Epithelial cell of prostate (primary cell): ENCODE results near the gene KNTC1.
"Not testable (repeated sequence)": the region's sequence is repeated elsewhere in the genome, so short reads cannot be mapped to it uniquely, and the experiment has no call there.

Experiments
- DNase-seq: peaks from one replicate; pipeline ENCODE4 v3.0.0-alpha.2; 2011; ENCODE audit warnings: low read depth, low spot score
- H3K27ac ChIP-seq: fragments of 450-650 bp; 2 replicates; pipeline ENCODE4 v1.5.1; 2017; ENCODE audit warnings: mild to moderate bottlenecking

The KNTC1 gene

GRCh38 chr12:122558745-122559641, 31.9 kb downstream of the KNTC1 start:
- H3K27ac ChIP-seq, result no peak overlapping the region
- no peak for DNase-seq

GRCh38 chr12:122560138-122560537, 33.1 kb downstream of the KNTC1 start:
- H3K27ac ChIP-seq, result no peak overlapping the region

DNA sequence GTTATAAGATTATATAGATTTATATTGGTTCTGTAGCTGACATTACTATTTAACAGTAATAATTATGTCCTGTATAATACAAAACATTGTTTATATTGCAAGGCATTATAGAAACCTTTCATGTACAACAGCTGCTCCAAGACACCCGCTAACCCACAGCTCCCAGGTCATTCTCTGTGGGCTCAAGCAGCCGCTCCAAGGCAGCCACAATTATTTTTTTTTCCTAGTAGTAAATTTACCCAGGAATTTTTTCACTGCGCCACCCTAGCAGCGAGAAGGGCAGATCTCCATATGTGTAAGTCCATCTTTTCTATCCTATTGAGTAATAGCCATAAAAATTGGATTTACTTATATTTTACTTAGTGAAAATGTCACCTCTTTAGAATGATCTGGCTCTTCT, 36.3 kb downstream of the KNTC1 start:
- DNase-seq, result no peak
- H3K27ac ChIP-seq, result no peak overlapping the region

More at GRCh38 chr12:122560138-122560537, 33.1 kb downstream of the KNTC1 start:
- no peak for DNase-seq

GRCh38 chr12:122566816-122567215, 39.8 kb downstream of the KNTC1 start:
- DNase-seq, H3K27ac ChIP-seq: not testable (repeated sequence)

DNA sequence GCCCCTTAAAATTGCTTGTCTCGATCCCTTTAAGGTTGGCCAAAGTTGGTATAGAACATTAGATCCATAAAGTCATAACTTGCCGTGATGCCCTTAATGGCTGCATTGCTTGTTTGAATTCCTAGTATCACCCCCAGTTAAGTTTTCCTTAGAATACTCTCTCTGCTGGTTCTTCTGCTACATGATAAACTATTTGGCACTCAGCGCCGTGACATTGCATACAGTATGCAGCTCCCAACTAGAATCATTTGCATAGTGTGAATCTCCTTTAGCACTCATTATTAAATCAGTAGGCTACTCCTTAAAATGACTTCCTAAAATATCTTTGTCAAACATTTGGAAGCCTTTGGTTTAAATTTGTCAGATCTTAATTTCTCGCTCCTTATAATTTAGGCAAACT, 42.2 kb downstream of the KNTC1 start:
- H3K27ac ChIP-seq, result no peak overlapping the region
- DNase-seq, result no peak

DNA sequence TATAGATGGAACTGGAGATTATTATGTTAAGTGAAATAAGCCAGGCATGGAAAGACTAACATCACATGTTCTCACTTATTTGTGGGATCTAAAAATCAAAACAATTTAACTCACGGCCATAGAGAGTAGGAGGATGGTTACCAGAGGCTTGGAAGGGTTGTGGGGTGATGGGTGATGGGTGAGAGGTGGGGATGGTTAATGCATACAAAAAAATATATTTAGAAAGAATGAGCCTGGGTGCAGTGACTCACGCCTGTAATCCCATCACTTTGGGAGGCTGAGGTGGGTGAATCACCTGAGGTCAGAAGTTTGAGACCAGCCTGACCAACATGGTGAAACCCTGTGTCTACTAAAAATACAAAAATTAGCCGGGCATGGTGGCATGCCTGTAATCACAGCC, 43.0 kb downstream of the KNTC1 start:
- H3K27ac ChIP-seq, DNase-seq: not testable (repeated sequence)

DNA sequence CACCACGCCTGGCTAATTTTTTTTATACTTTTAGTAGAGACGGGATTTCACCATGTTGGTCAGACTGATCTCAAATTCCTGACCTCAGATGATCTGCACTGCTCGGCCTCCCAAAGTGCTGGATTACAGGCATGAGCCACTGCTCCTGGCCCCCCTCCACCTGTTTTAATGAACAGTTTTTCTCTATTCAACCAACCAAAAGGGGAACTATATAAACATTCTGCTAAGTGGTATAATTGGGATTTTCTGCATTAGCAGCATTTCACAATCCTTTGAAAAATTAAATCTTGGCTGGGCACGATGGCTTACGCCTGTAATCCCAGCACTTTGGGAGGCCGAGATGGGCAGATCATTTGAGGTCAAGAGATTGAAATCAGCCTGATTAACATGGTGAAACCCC, 44.8 kb downstream of the KNTC1 start:
- H3K27ac ChIP-seq, result no peak overlapping the region
- DNase-seq, result no peak

DNA sequence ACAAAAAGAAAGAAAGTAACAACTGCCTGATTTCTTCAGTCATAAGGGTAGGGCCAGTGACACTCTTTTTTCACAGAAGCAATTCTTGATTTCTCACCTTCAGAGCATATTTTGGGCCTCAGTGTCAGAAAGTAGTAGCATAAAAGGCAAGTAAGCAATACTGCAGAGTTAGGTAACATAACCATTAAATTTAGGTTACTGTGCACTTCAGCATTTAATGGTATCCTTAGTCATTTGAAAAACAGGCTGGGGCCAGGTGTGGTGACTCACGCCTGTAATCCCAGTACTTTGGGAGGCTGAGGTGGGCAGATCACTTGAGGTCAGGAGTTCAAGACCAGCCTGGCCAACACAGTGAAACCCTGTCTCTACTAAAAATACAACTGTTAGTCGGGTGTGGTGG, 56.2 kb downstream of the KNTC1 start:
- not testable (repeated sequence) for H3K27ac ChIP-seq, DNase-seq

- DNase-seq, result no peak
- H3K27ac ChIP-seq, result no peak overlapping the region
Observed at GRCh38 chr12:122584177-122584863, 57.3 kb downstream of the KNTC1 start.

DNA sequence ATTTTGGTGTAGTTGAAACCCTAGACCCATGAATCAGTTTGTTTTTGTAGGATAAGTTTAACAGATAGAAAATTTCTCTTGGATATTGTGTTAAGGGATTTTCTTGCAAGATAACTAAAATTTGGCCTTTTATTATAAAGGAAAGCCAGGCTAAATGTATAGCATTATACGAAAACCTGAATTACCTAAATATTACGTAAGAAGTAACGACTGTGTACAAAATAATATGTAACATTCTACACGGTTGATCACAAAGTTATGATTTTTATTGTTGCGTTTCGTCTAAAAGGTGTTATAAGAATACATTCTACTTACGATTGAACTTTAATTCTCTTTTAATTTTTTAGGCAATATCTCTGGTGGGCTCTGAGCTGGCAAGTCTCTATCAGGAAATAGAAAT, 63.9 kb downstream of the KNTC1 start:
- DNase-seq, result no peak
- no peak overlapping the region for H3K27ac ChIP-seq

- DNase-seq, H3K27ac ChIP-seq: not testable (repeated sequence)
Observed at GRCh38 chr12:122591966-122592365, 64.9 kb downstream of the KNTC1 start.

DNA sequence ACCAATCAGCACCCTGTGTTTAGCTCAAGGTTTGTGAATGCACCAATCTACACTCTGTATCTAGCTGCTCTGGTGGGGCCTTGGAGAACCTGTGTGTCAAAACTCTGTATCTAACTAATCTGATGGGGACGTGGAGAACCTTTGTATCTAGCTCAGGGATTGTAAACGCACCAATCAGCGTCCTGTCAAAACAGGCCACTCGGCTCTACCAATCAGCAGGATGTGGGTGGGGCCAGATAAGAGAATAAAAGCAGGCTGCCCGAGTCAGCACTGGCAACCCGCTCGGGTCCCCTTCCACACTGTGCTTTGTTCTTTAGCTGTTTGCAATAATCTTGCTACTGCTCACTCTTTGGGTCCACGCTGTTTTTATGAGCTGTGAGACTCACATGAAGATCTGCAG, 65.5 kb downstream of the KNTC1 start:
- H3K27ac ChIP-seq, DNase-seq: not testable (repeated sequence)

- no peak for DNase-seq
Observed at GRCh38 chr12:122593910-122594309, 66.9 kb downstream of the KNTC1 start.

DNA sequence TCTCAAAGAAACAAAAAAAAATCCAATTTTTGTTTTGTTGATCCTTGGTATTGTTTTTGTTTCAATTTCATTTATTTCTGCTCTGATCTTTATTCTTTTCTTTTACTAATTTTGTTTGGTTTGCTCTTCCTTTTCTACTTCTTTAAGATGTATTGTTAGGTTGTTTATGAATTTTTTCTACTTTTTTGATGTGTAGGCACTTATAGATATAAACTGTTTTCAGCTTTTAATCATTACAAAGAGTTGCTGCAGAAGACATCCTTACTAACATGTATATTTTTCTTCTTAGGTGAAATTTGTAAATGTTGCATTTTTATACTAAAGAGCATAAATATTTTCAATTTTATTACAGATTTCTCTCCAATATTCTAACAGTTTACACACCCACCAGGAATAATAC, 69.8 kb downstream of the KNTC1 start:
- DNase-seq, result no peak

More at GRCh38 chr12:122593910-122594309, 66.9 kb downstream of the KNTC1 start:
- H3K27ac ChIP-seq, result no peak overlapping the region

GRCh38 chr12:122602456-122602855, 75.4 kb downstream of the KNTC1 start:
- H3K27ac ChIP-seq, result no peak overlapping the region
- no peak for DNase-seq

More for the DNA sequence above, 69.8 kb downstream of the KNTC1 start:
- no peak overlapping the region for H3K27ac ChIP-seq

- H3K27ac ChIP-seq, result no peak overlapping the region
- DNase-seq, result no peak
Observed at GRCh38 chr12:122604993-122605392, 77.9 kb downstream of the KNTC1 start.

DNA sequence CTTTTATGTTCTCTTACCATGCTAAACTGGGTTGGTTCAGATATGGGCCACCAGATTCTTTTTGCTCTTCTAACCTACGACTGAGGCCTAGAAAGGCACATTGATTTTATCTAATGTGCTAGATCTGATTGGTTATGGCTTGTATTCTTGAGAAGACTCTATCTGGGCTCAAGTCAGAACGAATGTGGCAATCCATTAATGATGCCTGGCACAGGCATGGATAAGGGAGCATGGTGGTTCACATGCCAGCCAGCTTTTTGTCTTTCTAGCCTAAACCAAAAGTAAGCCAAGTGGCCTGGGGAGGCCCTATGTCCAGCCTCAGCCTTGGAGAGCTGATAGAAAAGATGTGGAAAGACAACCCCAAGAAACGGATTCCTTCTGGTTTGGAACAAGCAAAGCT, 82.7 kb downstream of the KNTC1 start:
- no peak for DNase-seq
- no peak overlapping the region for H3K27ac ChIP-seq

GRCh38 chr12:122610207-122610606, 83.2 kb downstream of the KNTC1 start:
- DNase-seq, result no peak
- no peak overlapping the region for H3K27ac ChIP-seq

GRCh38 chr12:122610911-122611310, 83.9 kb downstream of the KNTC1 start:
- peak; percentile 56 for DNase-seq

DNA sequence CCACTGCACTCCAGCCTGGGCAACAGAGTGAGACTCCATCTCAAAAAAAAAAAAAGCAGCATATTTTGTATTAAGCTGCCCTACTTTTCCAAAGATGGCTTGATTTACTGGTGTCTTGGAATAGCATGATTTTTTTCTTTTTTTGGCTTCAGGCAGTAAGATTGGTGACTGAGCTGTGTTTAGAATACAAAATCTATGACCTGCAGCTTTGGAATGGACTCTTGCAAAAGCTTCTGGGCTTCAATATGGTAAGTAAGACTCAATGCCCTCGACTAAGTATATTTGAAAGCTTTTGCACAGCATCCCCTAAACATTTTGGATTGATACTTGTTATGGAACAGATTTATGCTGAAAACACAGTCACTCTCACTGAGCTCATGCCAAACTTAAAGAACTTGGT, 87.8 kb downstream of the KNTC1 start:
- no peak for DNase-seq
- H3K27ac ChIP-seq, result no peak overlapping the region

More at GRCh38 chr12:122610911-122611310, 83.9 kb downstream of the KNTC1 start:
- peak overlapping the region; percentile 32 for H3K27ac ChIP-seq

- H3K27ac ChIP-seq, result no peak overlapping the region
- no peak for DNase-seq
Observed at GRCh38 chr12:122615780-122616179, 88.7 kb downstream of the KNTC1 start.
